Fibroblast of lung (primary cell): Measurements from ENCODE around the gene ADAMTS6. TPM values are rescaled to one million over a fixed set of nuclear protein-coding genes. Genes with fewer than 3 reads are reported as not detected.
A peak's percentile ranks its signal among the peaks of the same experiment; 100 is the strongest.

Experiments used
- DNase-seq, 2 donors: peaks; one replicate each; pipeline versions ENCODE4 v3.0.0 to v3.0.0-alpha.2; 2010; ENCODE audit warnings: low read depth in 2 of 2
- H2AFZ ChIP-seq: 2 replicates; pipeline ENCODE4 v1.5.1; 2012; ENCODE audit warnings: low read length, control low read depth, inconsistent platforms
- H3K27ac ChIP-seq: 2 replicates; pipeline ENCODE4 v1.5.1; 2011; ENCODE audit warnings: low read length, control low read depth; ENCODE audit not compliant: insufficient read depth
- H3K27me3 ChIP-seq: 2 replicates; pipeline ENCODE4 v1.5.1; 2011; ENCODE audit warnings: mild to moderate bottlenecking, low read length; ENCODE audit not compliant: control insufficient read depth, insufficient read depth
- H3K36me3 ChIP-seq: 2 replicates; pipeline ENCODE4 v1.5.1; 2011; ENCODE audit warnings: low read length; ENCODE audit not compliant: control insufficient read depth, insufficient read depth
- H3K4me1 ChIP-seq: 2 replicates; pipeline ENCODE4 v1.5.1; 2011; ENCODE audit warnings: low read length; ENCODE audit not compliant: control insufficient read depth, insufficient read depth; ENCODE audit errors: extremely low read depth
- H3K4me2 ChIP-seq: 2 replicates; pipeline ENCODE4 v1.5.1; 2011; ENCODE audit warnings: low read length, control low read depth; ENCODE audit not compliant: insufficient read depth; ENCODE audit errors: extremely low read depth
- H3K4me3 ChIP-seq, 4 experiments: fragments of 200-600 bp in 1 of 4; sonication (generic) in 1 of 4; replicated peaks in 1 of 4; 2 replicates each; pipeline ENCODE4 v1.5.1; 2011 to 2016; ENCODE audit warnings: low read length in 4 of 4, low read depth in 3 of 4, mild to moderate bottlenecking in 3 of 4, control low read depth in 2 of 4, inconsistent platforms in 1 of 4, mixed read lengths in 1 of 4; ENCODE audit not compliant: insufficient read depth in 1 of 4; ENCODE audit errors: control extremely low read depth in 1 of 4
- H3K79me2 ChIP-seq: 2 replicates; pipeline ENCODE4 v1.5.1; 2012; ENCODE audit warnings: mild to moderate bottlenecking, low read length, inconsistent platforms; ENCODE audit not compliant: control insufficient read depth, insufficient read depth
- H3K9ac ChIP-seq: 2 replicates; pipeline ENCODE4 v1.5.1; 2011; ENCODE audit warnings: mild to moderate bottlenecking, low read length, control low read depth; ENCODE audit not compliant: insufficient read depth
- H3K9me3 ChIP-seq: 2 replicates; pipeline ENCODE4 v1.5.1; 2012; ENCODE audit warnings: low read depth, low read length; ENCODE audit not compliant: control insufficient read depth, insufficient read depth
- H4K20me1 ChIP-seq: 2 replicates; pipeline ENCODE4 v1.5.1; 2011; ENCODE audit warnings: low read length; ENCODE audit not compliant: control insufficient read depth, insufficient read depth; ENCODE audit errors: extremely low read depth
- EZH2 ChIP-seq: IDR thresholded peaks from 2 replicates; pipeline ENCODE4 v1.5.1; 2012; ENCODE audit warnings: low read length, control low read depth, mild to moderate bottlenecking; ENCODE audit errors: missing control alignments
- polyA plus RNA-seq, 2 donors: library from polyadenylated mRNA; depleted of rRNA in 1 of 2; stranded (reverse) in 1 of 2; unstranded in 1 of 2; fragments of >200 nt; gene quantifications; 2 replicates each; pipeline ENCODE4 v1.2.1, GENCODE V29; 2011 to 2012; ENCODE audit warnings: missing spikeins in 1 of 2
- total RNA-seq: library from RNA; depleted of rRNA; stranded (reverse); fragments of >200 nt; gene quantifications from 2 replicates; pipeline ENCODE4 v1.2.1, GENCODE V29; 2014
- TF ChIP-seq, protein P1 (sequence below), 2 donors: IDR thresholded peaks in 1 of 2; conservative IDR thresholded peaks in 1 of 2; 1 replicate in 1 of 2; 2 replicates in 1 of 2; pipeline ENCODE4 v1.5.1; 2011 to 2012; ENCODE audit warnings: low read length in 2 of 2, control low read depth in 1 of 2, inconsistent platforms in 1 of 2, low read depth in 1 of 2, mild to moderate bottlenecking in 1 of 2

Gene ADAMTS6
- total and polyA plus RNA-seq, 2 donors (not counting 1 experiment from before 2014, with no cell fraction given): 7.5 to 45.2 TPM

DNA sequence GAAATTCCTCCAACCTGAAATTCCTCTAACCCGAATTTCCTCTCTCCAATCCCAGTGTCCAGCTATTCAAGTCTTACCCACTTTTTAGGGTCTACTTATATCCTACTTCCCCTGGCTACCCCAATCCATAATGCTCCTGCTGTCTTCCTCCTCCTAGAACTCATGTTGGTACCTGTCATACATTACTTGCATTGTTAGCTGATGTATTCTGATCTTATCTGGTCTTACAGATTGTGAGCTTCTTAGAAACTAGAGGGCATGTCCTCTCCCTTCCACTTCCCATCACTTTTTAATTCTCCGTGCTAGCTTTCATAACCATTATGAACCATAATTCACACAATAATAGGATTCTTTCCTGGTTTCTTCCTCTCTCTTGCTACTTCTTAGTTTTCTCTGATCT is 376.9 kb downstream of the ADAMTS6 start:
- H3K4me1 ChIP-seq: peaks cover 12% of the 10 kb centered on the region
- no peaks in the 10 kb centered on the region for H3K27me3 ChIP-seq
- H3K4me2 ChIP-seq: no peak overlapping the region
- no peaks in the 10 kb centered on the region for H3K36me3 ChIP-seq
- H3K9ac ChIP-seq: no peak overlapping the region
- H2AFZ ChIP-seq: no peak overlapping the region
- H3K4me3 ChIP-seq: no peak overlapping the region
- no peaks in the 10 kb centered on the region for H4K20me1 ChIP-seq
- DNase-seq: no peak
- TF ChIP-seq, protein P1, sequence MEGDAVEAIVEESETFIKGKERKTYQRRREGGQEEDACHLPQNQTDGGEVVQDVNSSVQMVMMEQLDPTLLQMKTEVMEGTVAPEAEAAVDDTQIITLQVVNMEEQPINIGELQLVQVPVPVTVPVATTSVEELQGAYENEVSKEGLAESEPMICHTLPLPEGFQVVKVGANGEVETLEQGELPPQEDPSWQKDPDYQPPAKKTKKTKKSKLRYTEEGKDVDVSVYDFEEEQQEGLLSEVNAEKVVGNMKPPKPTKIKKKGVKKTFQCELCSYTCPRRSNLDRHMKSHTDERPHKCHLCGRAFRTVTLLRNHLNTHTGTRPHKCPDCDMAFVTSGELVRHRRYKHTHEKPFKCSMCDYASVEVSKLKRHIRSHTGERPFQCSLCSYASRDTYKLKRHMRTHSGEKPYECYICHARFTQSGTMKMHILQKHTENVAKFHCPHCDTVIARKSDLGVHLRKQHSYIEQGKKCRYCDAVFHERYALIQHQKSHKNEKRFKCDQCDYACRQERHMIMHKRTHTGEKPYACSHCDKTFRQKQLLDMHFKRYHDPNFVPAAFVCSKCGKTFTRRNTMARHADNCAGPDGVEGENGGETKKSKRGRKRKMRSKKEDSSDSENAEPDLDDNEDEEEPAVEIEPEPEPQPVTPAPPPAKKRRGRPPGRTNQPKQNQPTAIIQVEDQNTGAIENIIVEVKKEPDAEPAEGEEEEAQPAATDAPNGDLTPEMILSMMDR (conservative IDR thresholded peaks at IDR 0.05 in 1 of 2, IDR thresholded peaks at IDR 0.05 in 1 of 2; ENCODE audit: low read depth in 1 of 2, low read length in 2 of 2): no peak
- no peak for TF ChIP-seq EZH2
- no peaks in the 10 kb centered on the region for H3K9me3 ChIP-seq
- no peak overlapping the region for H3K27ac ChIP-seq
- H3K79me2 ChIP-seq: no peaks in the 10 kb centered on the region

DNA sequence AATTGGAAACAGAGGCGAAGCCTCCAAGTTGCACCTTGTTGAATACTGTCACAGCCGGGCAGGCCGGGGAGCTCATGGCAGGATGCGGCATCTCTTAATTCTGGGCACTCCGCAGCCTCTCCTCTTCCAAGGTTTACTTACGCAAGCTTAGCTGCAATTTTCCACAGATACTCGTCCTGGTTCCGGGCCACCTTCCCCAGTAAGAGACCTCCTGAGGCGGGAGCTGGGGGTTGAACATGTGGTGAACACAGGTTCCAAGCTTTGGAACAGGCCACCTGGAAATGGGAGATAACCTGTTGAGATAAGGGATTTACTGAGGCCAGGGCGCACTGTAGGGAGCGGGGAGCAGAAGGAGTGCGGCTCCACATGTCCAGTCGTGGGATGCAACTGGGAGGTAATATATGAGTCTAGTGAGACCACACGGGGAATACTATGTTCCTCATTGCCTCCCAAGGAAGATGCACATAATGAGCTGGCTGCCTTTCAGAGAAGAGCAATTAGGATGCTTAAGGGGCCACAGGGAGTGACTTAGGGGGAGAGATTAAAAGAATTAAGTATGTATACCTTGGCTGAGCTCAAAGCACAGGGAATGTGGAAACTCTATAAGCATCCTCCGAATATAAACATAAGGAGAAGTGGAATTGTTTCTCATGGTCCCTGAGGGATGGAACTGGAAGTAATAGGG is 377.8 kb downstream of the ADAMTS6 start:
- Histone ChIP-seq H3K27ac (no peak overlapping the region), H3K4me1 (peaks cover 12% of the 10 kb centered on the region), H3K9ac (no peak overlapping the region), H3K4me2 (peak overlapping the region; percentile 66), H3K27me3 (no peaks in the 10 kb centered on the region), H3K4me3 (peak overlapping the region in 1 of 4 experiments; percentile 39), H4K20me1 (no peaks in the 10 kb centered on the region), H3K79me2 (no peaks in the 10 kb centered on the region), H3K36me3 (no peaks in the 10 kb centered on the region), H2AFZ (peak overlapping the region; percentile 58), H3K9me3 (no peaks in the 10 kb centered on the region)
- DNase-seq: no peak
- TF ChIP-seq, protein P1 (conservative IDR thresholded peaks at IDR 0.05 in 1 of 2, IDR thresholded peaks at IDR 0.05 in 1 of 2; ENCODE audit: low read depth in 1 of 2, low read length in 2 of 2): no peak
- TF ChIP-seq EZH2: no peak

DNA sequence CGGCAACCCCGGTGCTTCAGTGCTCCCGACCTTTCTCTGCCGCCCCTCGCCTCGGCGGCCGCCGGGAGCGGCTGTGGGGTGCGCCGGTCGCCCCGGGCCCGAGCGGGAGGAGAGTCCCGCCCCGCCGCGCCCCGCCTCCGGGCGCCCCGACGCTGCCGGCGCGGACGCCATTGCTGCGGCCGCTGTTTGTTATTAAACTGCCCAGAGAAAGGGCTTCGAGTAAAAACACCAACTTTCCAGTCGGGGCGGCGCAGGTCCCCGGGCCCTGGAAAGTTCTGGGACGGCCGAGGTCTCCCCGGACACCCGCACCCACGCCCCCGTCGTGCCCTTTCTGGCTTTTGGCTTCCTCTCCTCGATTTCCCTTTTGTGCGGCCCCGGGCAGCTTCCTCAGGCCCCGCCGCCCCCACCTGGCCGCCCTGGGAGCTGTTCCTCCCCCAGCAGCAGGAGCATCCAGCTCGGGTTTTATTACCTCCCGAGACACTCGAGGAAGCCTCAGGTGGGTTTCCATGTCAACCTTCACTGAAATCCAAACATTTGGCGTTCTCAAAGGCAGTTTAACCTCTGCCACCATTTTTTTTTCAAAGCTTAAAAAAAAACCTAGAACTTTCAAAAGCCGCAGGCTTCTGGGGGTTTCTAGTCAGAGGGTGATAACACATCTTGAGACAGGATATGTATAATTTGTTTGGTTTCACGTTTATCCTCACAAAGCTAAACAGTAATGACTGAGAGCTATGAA is 378.6 kb downstream of the ADAMTS6 start:
- Histone ChIP-seq H3K9me3 (no peaks in the 10 kb centered on the region), H3K79me2 (no peaks in the 10 kb centered on the region), H3K9ac (peak overlapping the region; percentile 73), H3K27ac (peak overlapping the region; percentile 49), H3K36me3 (no peaks in the 10 kb centered on the region), H3K27me3 (no peaks in the 10 kb centered on the region), H2AFZ (peak overlapping the region; percentile 92), H3K4me2 (peak overlapping the region; percentile 66), H4K20me1 (no peaks in the 10 kb centered on the region), H3K4me1 (peaks cover 12% of the 10 kb centered on the region), H3K4me3 (peak overlapping the region; percentile 12 to 60 (median 43))
- no peak for TF ChIP-seq EZH2
- TF ChIP-seq, protein P1 (conservative IDR thresholded peaks at IDR 0.05 in 1 of 2, IDR thresholded peaks at IDR 0.05 in 1 of 2; ENCODE audit: low read depth in 1 of 2, low read length in 2 of 2): peak in 1 of 2 donors; percentile 13
- peak; percentile 51 to 75 for DNase-seq
